OCI-LY3 (cell line): Measurements from ENCODE around the gene ACVRL1.

ENCODE experiments used
- H2AFZ ChIP-seq: fragments of 200-600, 300-600 bp; shearing (Covaris generic); 2 replicates; pipeline ENCODE4 v1.6.0; 2014; ENCODE audit warnings: antibody characterized with exemption, low read depth, low read length
- H3K27ac ChIP-seq: fragments of 200-600, 300-600 bp; sonication (generic); 2 replicates; pipeline ENCODE4 v1.5.1; 2014; ENCODE audit warnings: mild to moderate bottlenecking, low read length, moderate library complexity, mixed read lengths
- H3K27me3 ChIP-seq: fragments of 200-600, 300-600 bp; sonication (generic); 2 replicates; pipeline ENCODE4 v1.6.1; 2014; ENCODE audit warnings: low read depth, low read length, mixed read lengths
- H3K36me3 ChIP-seq: fragments of 200-600, 300-600 bp; sonication (generic); replicated peaks from 2 replicates; pipeline ENCODE3; 2014; ENCODE audit warnings: low read depth, low read length, mixed read lengths
- H3K4me1 ChIP-seq: fragments of 300-600, 200-600 bp; sonication (generic); 2 replicates; pipeline ENCODE4 v1.6.1; 2014; ENCODE audit warnings: low read length, mixed read lengths
- H3K4me2 ChIP-seq: fragments of 200-600, 300-600 bp; sonication (generic); 2 replicates; pipeline ENCODE4 v1.6.1; 2014; ENCODE audit warnings: low read length, mixed read lengths
- H3K4me3 ChIP-seq: fragments of 300-600, 200-600 bp; sonication (generic); 2 replicates; pipeline ENCODE4 v1.5.1; 2014; ENCODE audit warnings: antibody characterized with exemption, mild to moderate bottlenecking, low read length, moderate library complexity
- H3K79me2 ChIP-seq: fragments of 300-600, 200-600 bp; shearing (Covaris generic); 2 replicates; pipeline ENCODE4 v1.6.1; 2014; ENCODE audit warnings: mild to moderate bottlenecking, low read length, mixed read lengths
- H3K9ac ChIP-seq: fragments of 300-600, 200-600 bp; shearing (Covaris generic); 2 replicates; pipeline ENCODE4 v1.6.0; 2014; ENCODE audit warnings: mild to moderate bottlenecking, low read length, moderate library complexity
- H3K9me3 ChIP-seq: fragments of 200-600, 300-600 bp; shearing (Covaris generic); 2 replicates; pipeline ENCODE4 v1.6.1; 2014; ENCODE audit warnings: low read length, mixed read lengths; ENCODE audit not compliant: insufficient read depth
- H4K20me1 ChIP-seq: fragments of 200-600, 300-600 bp; sonication (generic); 2 replicates; pipeline ENCODE4 v1.6.1; 2016; ENCODE audit warnings: low read length, mixed read lengths; ENCODE audit not compliant: insufficient read depth
- EZH2phosphoT487 ChIP-seq: fragments of 200-600 bp; shearing (Covaris generic); IDR thresholded peaks from 2 replicates; pipeline ENCODE4 v1.6.1; 2018; ENCODE audit warnings: antibody characterized with exemption, mixed run types, low read depth
- TF ChIP-seq, protein P1 (sequence below): fragments of 200-600, 300-600 bp; sonication (generic); IDR thresholded peaks from 2 replicates; pipeline ENCODE4 v1.5.1; 2014; ENCODE audit warnings: antibody characterized with exemption, low read length, low read depth

ACVRL1 gene

GRCh38 chr12:51953864-51954263 lies 46.6 kb downstream of the ACVRL1 start:
- H4K20me1 ChIP-seq = peaks cover 9% of the 10 kb centered on the region
- H3K9ac ChIP-seq = no peak overlapping the region
- no peak for TF ChIP-seq EZH2phosphoT487
- TF ChIP-seq, protein P1, sequence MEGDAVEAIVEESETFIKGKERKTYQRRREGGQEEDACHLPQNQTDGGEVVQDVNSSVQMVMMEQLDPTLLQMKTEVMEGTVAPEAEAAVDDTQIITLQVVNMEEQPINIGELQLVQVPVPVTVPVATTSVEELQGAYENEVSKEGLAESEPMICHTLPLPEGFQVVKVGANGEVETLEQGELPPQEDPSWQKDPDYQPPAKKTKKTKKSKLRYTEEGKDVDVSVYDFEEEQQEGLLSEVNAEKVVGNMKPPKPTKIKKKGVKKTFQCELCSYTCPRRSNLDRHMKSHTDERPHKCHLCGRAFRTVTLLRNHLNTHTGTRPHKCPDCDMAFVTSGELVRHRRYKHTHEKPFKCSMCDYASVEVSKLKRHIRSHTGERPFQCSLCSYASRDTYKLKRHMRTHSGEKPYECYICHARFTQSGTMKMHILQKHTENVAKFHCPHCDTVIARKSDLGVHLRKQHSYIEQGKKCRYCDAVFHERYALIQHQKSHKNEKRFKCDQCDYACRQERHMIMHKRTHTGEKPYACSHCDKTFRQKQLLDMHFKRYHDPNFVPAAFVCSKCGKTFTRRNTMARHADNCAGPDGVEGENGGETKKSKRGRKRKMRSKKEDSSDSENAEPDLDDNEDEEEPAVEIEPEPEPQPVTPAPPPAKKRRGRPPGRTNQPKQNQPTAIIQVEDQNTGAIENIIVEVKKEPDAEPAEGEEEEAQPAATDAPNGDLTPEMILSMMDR = no peak
- no peaks in the 10 kb centered on the region for H3K36me3 ChIP-seq
- no peak overlapping the region for H3K4me2 ChIP-seq
- no peaks in the 10 kb centered on the region; the same call in 1 of the 2 replicates for H3K79me2 ChIP-seq
- no peak overlapping the region for H2AFZ ChIP-seq
- no peak overlapping the region for H3K4me3 ChIP-seq
- H3K27me3 ChIP-seq = peaks cover 62% of the 10 kb centered on the region
- peaks cover 10% of the 10 kb centered on the region; the same call in 1 of the 2 replicates for H3K4me1 ChIP-seq
- H3K27ac ChIP-seq = no peak overlapping the region
- no peaks in the 10 kb centered on the region for H3K9me3 ChIP-seq

DNA sequence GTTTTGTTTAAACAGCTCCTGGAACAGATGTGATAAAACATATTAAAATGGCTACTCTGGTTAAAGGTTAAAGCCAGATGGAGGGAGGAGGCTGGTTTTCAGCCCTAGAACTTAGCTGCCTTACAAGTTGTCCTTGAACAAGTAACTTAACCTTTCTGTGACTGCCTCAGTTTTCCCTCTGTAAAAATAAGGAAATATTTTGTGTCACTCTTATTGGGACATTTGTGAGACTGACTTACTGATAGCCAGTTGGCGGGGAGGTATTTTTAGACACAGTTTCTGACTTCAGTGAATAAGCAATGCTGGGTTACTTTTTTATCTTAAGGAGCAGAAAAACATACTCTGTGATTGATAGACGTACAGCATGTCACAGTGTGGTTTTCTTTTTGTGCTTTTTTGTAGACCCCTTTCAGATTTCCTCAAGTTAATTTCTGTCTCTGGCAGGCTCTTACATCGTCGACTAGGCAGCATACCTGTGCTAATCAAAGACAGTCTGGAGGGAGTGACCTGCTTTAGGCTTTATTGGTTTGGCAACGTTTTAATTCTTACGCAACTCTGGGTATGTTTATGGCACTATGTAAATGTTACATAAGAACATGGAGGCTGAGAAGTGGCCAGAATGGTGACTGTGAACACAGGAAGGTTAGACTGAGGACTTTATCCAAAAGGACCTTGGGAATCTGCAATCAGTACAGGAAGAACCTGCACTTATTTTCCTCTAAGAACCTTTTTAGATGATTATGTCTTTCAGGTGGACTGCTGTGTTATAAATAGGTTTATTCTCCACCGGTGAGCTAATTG lies 47.5 kb downstream of the ACVRL1 start:
- Histone ChIP-seq H3K79me2 (no peaks in the 10 kb centered on the region; the same call in 1 of the 2 replicates), H3K4me2 (no peak overlapping the region)

GRCh38 chr12:51955702-51956101 lies 48.4 kb downstream of the ACVRL1 start:
- peaks cover 14% of the 10 kb centered on the region; the same call in 1 of the 2 replicates for H3K4me1 ChIP-seq

More for the DNA sequence above, 47.5 kb downstream of the ACVRL1 start:
- no peaks in the 10 kb centered on the region for H3K9me3 ChIP-seq
- H3K9ac ChIP-seq = no peak overlapping the region
- peaks cover 14% of the 10 kb centered on the region; the same call in 1 of the 2 replicates for H3K4me1 ChIP-seq
- H2AFZ ChIP-seq = no peak overlapping the region
- TF ChIP-seq, protein P1 = no peak
- no peak overlapping the region for H3K4me3 ChIP-seq
- H3K36me3 ChIP-seq = no peaks in the 10 kb centered on the region
- H4K20me1 ChIP-seq = peaks cover 9% of the 10 kb centered on the region
- H3K27me3 ChIP-seq = peaks cover 53% of the 10 kb centered on the region
- no peak overlapping the region for H3K27ac ChIP-seq

GRCh38 chr12:51958542-51958941 lies 51.2 kb downstream of the ACVRL1 start:
- Histone ChIP-seq H3K27me3 (peaks cover 22% of the 10 kb centered on the region), H3K4me3 (no peak overlapping the region), H4K20me1 (peaks cover 18% of the 10 kb centered on the region), H3K9me3 (no peaks in the 10 kb centered on the region), H3K9ac (no peak overlapping the region), H3K36me3 (peaks cover 1% of the 10 kb centered on the region), H3K4me2 (no peak overlapping the region), H3K79me2 (no peaks in the 10 kb centered on the region), H3K4me1 (peaks cover 6% of the 10 kb centered on the region; the same call in 1 of the 2 replicates), H3K27ac (no peak overlapping the region), H2AFZ (no peak overlapping the region)
- TF ChIP-seq, protein P1 = no peak
- no peak for TF ChIP-seq EZH2phosphoT487

More at GRCh38 chr12:51955702-51956101, 48.4 kb downstream of the ACVRL1 start:
- Histone ChIP-seq H3K79me2 (no peaks in the 10 kb centered on the region; the same call in 1 of the 2 replicates), H3K9ac (no peak overlapping the region), H4K20me1 (peaks cover 12% of the 10 kb centered on the region), H2AFZ (no peak overlapping the region), H3K27me3 (peaks cover 43% of the 10 kb centered on the region), H3K4me3 (no peak overlapping the region), H3K9me3 (no peaks in the 10 kb centered on the region), H3K4me2 (no peak overlapping the region), H3K27ac (no peak overlapping the region), H3K36me3 (no peaks in the 10 kb centered on the region)
- TF ChIP-seq, protein P1 = no peak
- no peak for TF ChIP-seq EZH2phosphoT487
